Activated naive CD8-positive, alpha-beta T cell (primary cell): ENCODE results near the gene MRPL22.
"Not testable (repeated sequence)": the region's sequence is repeated elsewhere in the genome, so short reads cannot be mapped to it uniquely, and the experiment has no call there.

Source experiments
- H3K27ac Mint-ChIP-seq: one replicate; pipeline ENCODE4 v1.8.0; 2021; ENCODE audit warnings: mixed read lengths
- H3K27me3 Mint-ChIP-seq: one replicate; pipeline ENCODE4 v1.8.0; 2021; ENCODE audit warnings: mixed read lengths
- H3K36me3 Mint-ChIP-seq: one replicate; pipeline ENCODE4 v1.8.0; 2021; ENCODE audit warnings: mixed read lengths
- H3K4me1 Mint-ChIP-seq: one replicate; pipeline ENCODE4 v1.8.0; 2021; ENCODE audit warnings: low read depth, mixed read lengths
- H3K4me3 Mint-ChIP-seq: one replicate; pipeline ENCODE4 v1.8.0; 2021; ENCODE audit warnings: mild to moderate bottlenecking, mixed read lengths
- H3K9me3 Mint-ChIP-seq: one replicate; pipeline ENCODE4 v1.8.0; 2021; ENCODE audit warnings: low read depth, mixed read lengths

The MRPL22 gene

DNA sequence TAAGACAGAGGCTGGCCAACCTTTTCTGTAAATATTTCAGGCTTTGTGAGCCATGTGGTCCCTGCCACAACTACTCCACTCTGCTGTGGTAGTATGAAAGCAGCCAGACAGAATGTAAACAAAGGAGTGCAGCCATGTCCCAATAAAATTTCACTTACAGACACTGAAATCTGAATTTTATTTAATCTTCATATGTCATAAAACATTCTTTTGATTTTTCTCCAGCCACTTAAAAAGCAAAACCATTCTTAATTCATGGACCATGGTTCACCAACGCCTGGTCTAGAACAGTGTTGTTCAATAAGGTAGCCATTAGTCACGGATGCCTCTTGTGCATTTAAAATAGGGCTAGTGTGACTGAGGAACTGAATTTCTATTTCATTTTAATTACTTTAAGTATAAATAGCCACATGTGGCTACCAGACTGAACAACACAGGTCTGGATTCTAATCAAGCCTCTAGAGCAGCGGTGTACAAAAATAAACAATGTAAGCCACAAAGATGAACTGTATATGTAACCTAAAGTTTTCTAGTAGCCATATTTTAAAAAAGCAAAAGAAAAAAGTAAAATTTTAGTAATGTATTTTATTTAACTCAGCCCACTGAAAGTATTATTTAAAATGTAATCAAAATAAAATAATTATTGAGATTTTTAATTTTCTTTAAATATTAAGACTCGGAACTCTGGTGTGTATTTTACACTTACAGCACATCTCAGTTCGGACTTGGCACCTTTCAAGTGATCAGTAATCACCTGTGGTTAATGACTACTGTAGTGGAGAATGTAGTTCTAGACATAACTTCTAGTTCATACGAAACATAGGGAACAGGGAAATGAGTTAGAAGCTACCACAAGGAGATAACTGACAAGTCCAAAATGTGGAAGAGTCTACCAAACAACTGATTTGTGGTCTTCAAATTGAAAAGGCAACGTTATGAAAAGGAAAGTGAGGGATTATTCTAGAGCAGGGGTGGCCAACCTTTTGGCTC lies 17.1 kb upstream of the MRPL22 start:
- Mint-ChIP-seq H3K27ac (no peak overlapping the region), H3K4me1 (no peaks in the 10 kb centered on the region), H3K9me3 (no peaks in the 10 kb centered on the region), H3K4me3 (no peak overlapping the region), H3K36me3 (peaks cover 19% of the 10 kb centered on the region), H3K27me3 (no peaks in the 10 kb centered on the region)

DNA sequence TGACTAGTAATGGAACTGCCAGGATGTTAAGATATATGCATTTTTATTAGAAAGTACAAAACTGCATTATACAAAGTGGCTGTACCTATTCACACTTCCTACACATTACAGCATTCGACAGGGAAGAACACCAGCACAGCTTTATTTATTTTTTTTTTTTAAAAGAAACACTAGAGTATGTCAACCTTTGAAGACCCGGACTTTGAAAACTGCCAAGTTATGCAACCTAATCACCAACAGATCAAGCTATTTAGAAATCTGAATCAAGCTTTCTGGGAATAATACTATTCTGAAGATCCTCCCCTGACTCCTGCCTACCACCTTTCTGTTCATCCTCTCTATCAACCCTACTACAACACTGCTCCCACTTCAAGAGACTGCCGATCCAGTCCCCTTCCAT lies 7.3 kb upstream of the MRPL22 start:
- no peaks in the 10 kb centered on the region for H3K27me3 Mint-ChIP-seq
- no peak overlapping the region for H3K4me3 Mint-ChIP-seq
- no peak overlapping the region for H3K27ac Mint-ChIP-seq
- H3K36me3 Mint-ChIP-seq = peaks cover 20% of the 10 kb centered on the region
- H3K9me3 Mint-ChIP-seq = no peaks in the 10 kb centered on the region
- H3K4me1 Mint-ChIP-seq = peaks cover 29% of the 10 kb centered on the region

DNA sequence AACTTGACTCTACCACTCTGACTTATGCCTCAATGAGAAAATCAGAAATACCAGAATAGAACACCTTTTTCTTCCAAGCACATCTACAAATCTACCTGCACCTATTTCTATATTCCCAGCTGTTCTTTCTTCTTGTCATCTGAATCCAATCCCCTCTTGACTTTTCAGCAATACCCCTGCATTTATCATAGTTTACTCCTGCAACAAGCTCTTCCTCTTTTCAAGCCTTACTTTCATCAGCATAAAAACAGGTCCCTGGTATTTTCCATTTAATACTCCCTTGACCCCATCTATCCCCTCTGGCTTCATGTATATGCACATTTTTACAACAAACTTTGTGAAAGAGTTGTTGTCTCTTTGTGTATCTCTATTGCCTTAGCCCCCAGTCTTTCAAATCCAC lies 6.0 kb upstream of the MRPL22 start:
- Mint-ChIP-seq H3K27me3 (no peaks in the 10 kb centered on the region), H3K4me3 (peak overlapping the region; percentile 22), H3K4me1 (peaks cover 35% of the 10 kb centered on the region), H3K9me3 (no peaks in the 10 kb centered on the region), H3K36me3 (peaks cover 19% of the 10 kb centered on the region), H3K27ac (no peak overlapping the region)

- Mint-ChIP-seq H3K27ac (peak overlapping the region; percentile 87), H3K36me3 (peaks cover 10% of the 10 kb centered on the region), H3K4me3 (peak overlapping the region; percentile 92), H3K9me3 (no peaks in the 10 kb centered on the region), H3K4me1 (peaks cover 51% of the 10 kb centered on the region), H3K27me3 (no peaks in the 10 kb centered on the region)
These were observed 3.6 kb upstream of the MRPL22 start for GRCh38 chr5:154937186-154937717.

GRCh38 chr5:154937718-154938466 lies 3.0 kb upstream of the MRPL22 start, which contains the start of gene GEMIN5:
Gene GEMIN5 (minus strand): TSS chr5:154938211. CDS start chr5:154938133, 78 bp downstream.
- Mint-ChIP-seq H3K4me1 (peaks cover 57% of the 10 kb centered on the region), H3K36me3 (peaks cover 10% of the 10 kb centered on the region), H3K4me3 (peak within 1 kb of the TSS; percentile 97), H3K27me3 (no peaks in the 10 kb centered on the region), H3K27ac (peak within 1 kb of the TSS; percentile 87), H3K9me3 (no peaks in the 10 kb centered on the region)

DNA sequence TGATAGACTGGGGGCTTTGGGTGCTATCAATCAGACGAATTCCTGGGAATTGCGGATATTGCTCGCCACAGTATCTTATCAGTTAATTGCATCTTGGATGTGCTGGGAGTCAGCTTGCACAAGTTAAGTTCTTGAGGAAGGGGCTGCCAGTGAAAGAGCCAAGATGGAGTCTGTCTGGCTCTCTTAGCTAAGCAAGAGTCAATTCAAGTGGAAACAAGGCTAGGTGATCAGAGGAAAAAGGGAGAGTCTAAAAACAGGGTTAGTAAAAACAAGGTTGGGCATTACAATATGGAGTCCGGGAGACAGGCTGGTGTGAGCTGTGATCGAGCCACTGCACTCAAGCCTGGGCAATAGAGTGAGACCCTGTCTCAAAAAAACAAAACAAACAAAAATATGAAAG lies 1.5 kb upstream of the MRPL22 start:
- H3K27me3 Mint-ChIP-seq, H3K9me3 Mint-ChIP-seq, H3K36me3 Mint-ChIP-seq: not testable (repeated sequence)
- peaks cover 59% of the 10 kb centered on the region for H3K4me1 Mint-ChIP-seq
- H3K4me3 Mint-ChIP-seq = peak overlapping the region; percentile 97
- peak overlapping the region; percentile 94 for H3K27ac Mint-ChIP-seq

- Mint-ChIP-seq H3K9me3 (no peaks in the 10 kb centered on the region), H3K4me3 (peak overlapping the region; percentile 97), H3K27me3 (no peaks in the 10 kb centered on the region), H3K27ac (peak overlapping the region; percentile 94), H3K4me1 (peaks cover 50% of the 10 kb centered on the region), H3K36me3 (peaks cover 1% of the 10 kb centered on the region)
These were observed 500 bp upstream of the MRPL22 start for GRCh38 chr5:154940375-154940771.

GRCh38 chr5:154943527-154943926 lies 2.7 kb downstream of the MRPL22 start:
- Mint-ChIP-seq H3K4me3 (peak overlapping the region; percentile 46), H3K9me3 (no peaks in the 10 kb centered on the region), H3K27ac (no peak overlapping the region), H3K36me3 (peaks cover 3% of the 10 kb centered on the region), H3K27me3 (no peaks in the 10 kb centered on the region), H3K4me1 (peaks cover 41% of the 10 kb centered on the region)

- H3K9me3 Mint-ChIP-seq = no peaks in the 10 kb centered on the region
- no peak overlapping the region for H3K4me3 Mint-ChIP-seq
- H3K36me3 Mint-ChIP-seq = peaks cover 5% of the 10 kb centered on the region
- no peak overlapping the region for H3K27ac Mint-ChIP-seq
- H3K4me1 Mint-ChIP-seq = peaks cover 48% of the 10 kb centered on the region
- H3K27me3 Mint-ChIP-seq = no peaks in the 10 kb centered on the region
These were observed 3.8 kb downstream of the MRPL22 start for GRCh38 chr5:154944716-154945115.

GRCh38 chr5:154945695-154946301 lies 4.9 kb downstream of the MRPL22 start:
- Mint-ChIP-seq H3K36me3 (peaks cover 5% of the 10 kb centered on the region), H3K4me3 (no peak overlapping the region), H3K27me3 (no peaks in the 10 kb centered on the region), H3K27ac (no peak overlapping the region), H3K4me1 (peaks cover 48% of the 10 kb centered on the region), H3K9me3 (no peaks in the 10 kb centered on the region)

- Mint-ChIP-seq H3K36me3 (peaks cover 9% of the 10 kb centered on the region), H3K4me1 (peaks cover 40% of the 10 kb centered on the region), H3K27ac (no peak overlapping the region), H3K27me3 (no peaks in the 10 kb centered on the region), H3K4me3 (no peak overlapping the region), H3K9me3 (no peaks in the 10 kb centered on the region)
These were observed 6.9 kb downstream of the MRPL22 start for GRCh38 chr5:154947778-154948177.

GRCh38 chr5:154948313-154948712 lies 7.4 kb downstream of the MRPL22 start:
- H3K4me1 Mint-ChIP-seq = peaks cover 36% of the 10 kb centered on the region
- H3K36me3 Mint-ChIP-seq = peaks cover 9% of the 10 kb centered on the region
- H3K4me3 Mint-ChIP-seq = no peak overlapping the region
- no peaks in the 10 kb centered on the region for H3K9me3 Mint-ChIP-seq
- H3K27ac Mint-ChIP-seq = no peak overlapping the region
- H3K27me3 Mint-ChIP-seq = no peaks in the 10 kb centered on the region

DNA sequence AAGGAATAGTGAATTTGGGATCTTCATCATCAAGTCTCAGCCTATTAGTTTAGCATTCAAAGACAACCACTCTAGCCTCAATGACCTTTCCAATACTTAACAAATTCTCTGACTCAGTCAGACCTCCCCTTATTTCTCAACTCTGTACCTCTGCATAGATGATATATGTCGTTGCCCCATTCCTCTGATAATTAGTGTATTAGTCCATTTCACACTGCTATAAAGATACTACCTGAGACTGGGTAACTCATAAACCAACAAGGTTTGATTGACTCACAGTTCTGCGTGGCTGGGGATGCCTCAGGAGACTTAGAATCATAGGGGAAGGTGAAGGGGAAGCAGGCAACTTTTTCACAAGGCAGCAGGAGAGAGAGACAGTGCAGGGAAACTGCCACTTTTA lies 8.9 kb downstream of the MRPL22 start:
- peaks cover 36% of the 10 kb centered on the region for H3K4me1 Mint-ChIP-seq
- H3K27me3 Mint-ChIP-seq = no peaks in the 10 kb centered on the region
- H3K27ac Mint-ChIP-seq = no peak overlapping the region
- no peak overlapping the region for H3K4me3 Mint-ChIP-seq
- H3K9me3 Mint-ChIP-seq = no peaks in the 10 kb centered on the region
- peaks cover 9% of the 10 kb centered on the region for H3K36me3 Mint-ChIP-seq

DNA sequence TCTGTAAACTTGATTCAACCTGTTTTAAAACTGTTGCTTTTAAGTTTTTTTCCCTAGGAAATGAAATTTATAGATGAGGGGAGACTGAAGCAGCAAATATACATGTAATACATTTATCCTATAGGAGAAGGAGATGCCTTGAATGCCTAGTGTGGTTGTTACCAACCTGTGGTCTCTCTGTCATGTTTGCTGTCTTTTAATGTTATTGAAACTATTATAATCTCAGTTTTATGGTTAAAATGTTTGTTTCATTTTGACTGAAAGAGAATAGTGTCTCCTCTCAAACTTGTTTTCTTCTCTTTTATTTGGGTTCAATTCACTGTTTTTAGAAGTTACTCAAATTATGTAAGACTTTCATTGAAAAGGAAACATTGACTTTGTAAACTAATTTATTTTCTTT lies 15.8 kb downstream of the MRPL22 start:
- Mint-ChIP-seq H3K4me1 (peaks cover 7% of the 10 kb centered on the region), H3K27ac (peak overlapping the region; percentile 64), H3K4me3 (no peak overlapping the region), H3K36me3 (peaks cover 12% of the 10 kb centered on the region), H3K9me3 (no peaks in the 10 kb centered on the region), H3K27me3 (no peaks in the 10 kb centered on the region)

- H3K27ac Mint-ChIP-seq = no peak overlapping the region
- H3K9me3 Mint-ChIP-seq = no peaks in the 10 kb centered on the region
- peaks cover 15% of the 10 kb centered on the region for H3K36me3 Mint-ChIP-seq
- no peak overlapping the region for H3K4me3 Mint-ChIP-seq
- H3K27me3 Mint-ChIP-seq = no peaks in the 10 kb centered on the region
- H3K4me1 Mint-ChIP-seq = peaks cover 3% of the 10 kb centered on the region
These were observed 21.6 kb downstream of the MRPL22 start for GRCh38 chr5:154962494-154962893.
